Activated naive CD4-positive, alpha-beta T cell treated with anti-CD3 and anti-CD28 coated beads for 36 hours (primary cell): ENCODE results near the gene CDADC1. TPM values are rescaled to one million over a fixed set of nuclear protein-coding genes. Genes with fewer than 3 reads are reported as not detected.

Source experiments
- CTCF ChIA-PET: fragments of 350-600 bp; sonication (Branson Sonifier 250); formaldehyde crosslinking; loops from one replicate; lab custom pipeline; 2021; ENCODE audit warnings: antibody characterized with exemption; lab: Charles Lee
- DNase-seq: peaks from one replicate; pipeline ENCODE4 v3.0.0-alpha.2; 2020
- H3K27ac Mint-ChIP-seq: one replicate; pipeline ENCODE4 v1.8.0; 2021; ENCODE audit warnings: mild to moderate bottlenecking, mixed read lengths
- H3K27me3 Mint-ChIP-seq: one replicate; pipeline ENCODE4 v1.8.0; 2021; ENCODE audit warnings: low read depth, mixed read lengths
- H3K36me3 Mint-ChIP-seq: one replicate; pipeline ENCODE4 v1.8.0; 2021; ENCODE audit warnings: low read depth, mixed read lengths
- H3K4me1 Mint-ChIP-seq: one replicate; pipeline ENCODE4 v1.8.0; 2021; ENCODE audit warnings: low read depth, mixed read lengths
- H3K4me3 Mint-ChIP-seq: one replicate; pipeline ENCODE4 v1.8.0; 2021; ENCODE audit warnings: mild to moderate bottlenecking, moderate library complexity, mixed read lengths
- H3K9me3 Mint-ChIP-seq: one replicate; pipeline ENCODE4 v1.8.0; 2021; ENCODE audit warnings: mixed read lengths
- intact Hi-C: fragments of 100-400 bp; cut with micrococcal nuclease; formaldehyde crosslinking; loops from one replicate; pipeline ENCODE4 v1.15.1; 2023
- total RNA-seq, 2 experiments: library from RNA; stranded (reverse); gene quantifications; one replicate each; pipeline ENCODE4 v1.2.3, GENCODE V29; 2021

Gene CDADC1
- total RNA-seq, 2 experiments from 2014 or later = 13.2 to 14.7 TPM

DNA sequence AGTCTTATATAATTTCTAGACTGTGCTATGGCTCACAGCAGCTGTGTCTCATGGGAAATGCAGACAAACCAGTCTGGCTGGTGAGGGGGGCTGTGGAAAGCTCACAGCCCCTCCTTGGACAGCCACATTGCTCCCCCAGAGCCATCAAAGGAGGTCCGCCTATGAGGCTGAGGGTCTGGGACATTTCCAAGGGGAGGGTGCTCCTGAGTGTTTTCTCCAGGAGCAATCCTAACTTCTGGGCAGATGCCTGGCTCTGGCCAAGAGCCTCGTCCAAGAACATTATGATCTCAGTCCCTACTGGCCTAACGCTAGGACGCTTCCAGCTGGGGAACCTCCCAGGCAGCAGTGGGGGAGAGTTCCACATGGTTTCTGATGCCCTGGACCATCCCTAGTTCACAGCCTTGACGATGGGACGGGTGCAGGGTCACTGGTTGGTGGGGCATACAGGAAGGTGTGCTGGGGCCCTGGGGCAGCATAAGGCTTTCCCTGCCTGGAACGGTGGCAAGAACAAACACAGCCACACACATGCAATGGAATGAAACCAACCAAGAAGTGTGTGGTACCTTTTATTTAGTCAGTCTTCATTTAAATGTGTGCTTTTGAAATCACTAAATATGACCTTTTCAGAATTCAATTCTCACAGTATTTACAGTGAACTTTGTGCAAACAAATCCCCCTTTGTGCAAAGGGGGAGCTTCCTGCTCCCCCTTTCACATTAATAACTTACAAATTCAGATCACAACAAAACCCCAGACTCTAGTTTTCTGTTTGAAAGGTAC is 60.6 kb downstream of the CDADC1 start:
- CTCF ChIA-PET = interaction anchor here (0.7 to 2.2 kb wide), 2 partner anchors 13 to 298 kb away, joined by 3 to 6 read pairs; no protein-coding TSS in a partner anchor
- no peaks in the 10 kb centered on the region for H3K4me1 Mint-ChIP-seq
- intact Hi-C loops = no loop called here
- no peak overlapping the region for H3K4me3 Mint-ChIP-seq
- no peak overlapping the region for H3K27ac Mint-ChIP-seq
- DNase-seq = no peak
- no peaks in the 10 kb centered on the region for H3K27me3 Mint-ChIP-seq
- H3K36me3 Mint-ChIP-seq = no peaks in the 10 kb centered on the region
- H3K9me3 Mint-ChIP-seq = no peaks in the 10 kb centered on the region

DNA sequence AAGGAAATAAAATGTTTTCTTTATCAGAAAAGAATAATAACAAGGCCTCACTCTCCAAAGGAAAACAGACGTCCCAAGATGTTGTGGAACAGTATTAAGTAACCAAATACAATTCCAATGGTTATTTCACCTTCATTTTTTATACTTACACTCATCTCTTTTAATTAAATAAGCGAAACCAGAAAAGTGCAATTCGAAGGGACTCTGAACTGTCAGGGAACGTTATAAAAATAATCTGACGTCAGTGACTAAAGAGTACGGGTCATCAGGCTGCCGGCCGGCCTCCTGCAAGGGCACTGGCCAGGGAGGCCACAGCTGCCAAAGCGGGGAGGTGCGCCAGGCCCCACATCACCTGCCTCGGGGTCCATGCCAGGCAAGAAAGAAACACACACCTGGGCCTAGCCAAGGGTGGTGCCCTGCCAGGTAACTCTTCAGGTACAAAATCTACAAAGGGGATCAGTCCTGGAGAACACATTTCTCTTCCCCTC is 61.2 kb downstream of the CDADC1 start:
- no peaks in the 10 kb centered on the region for H3K4me1 Mint-ChIP-seq
- H3K9me3 Mint-ChIP-seq = no peaks in the 10 kb centered on the region
- CTCF ChIA-PET = interaction anchor here (0.7 kb wide), 1 partner anchor 12 kb away, joined by 3 read pairs; no protein-coding TSS in a partner anchor
- no peaks in the 10 kb centered on the region for H3K27me3 Mint-ChIP-seq
- H3K4me3 Mint-ChIP-seq = no peak overlapping the region
- no peak overlapping the region for H3K27ac Mint-ChIP-seq
- DNase-seq = no peak
- no peaks in the 10 kb centered on the region for H3K36me3 Mint-ChIP-seq
- intact Hi-C loops = no loop called here

DNA sequence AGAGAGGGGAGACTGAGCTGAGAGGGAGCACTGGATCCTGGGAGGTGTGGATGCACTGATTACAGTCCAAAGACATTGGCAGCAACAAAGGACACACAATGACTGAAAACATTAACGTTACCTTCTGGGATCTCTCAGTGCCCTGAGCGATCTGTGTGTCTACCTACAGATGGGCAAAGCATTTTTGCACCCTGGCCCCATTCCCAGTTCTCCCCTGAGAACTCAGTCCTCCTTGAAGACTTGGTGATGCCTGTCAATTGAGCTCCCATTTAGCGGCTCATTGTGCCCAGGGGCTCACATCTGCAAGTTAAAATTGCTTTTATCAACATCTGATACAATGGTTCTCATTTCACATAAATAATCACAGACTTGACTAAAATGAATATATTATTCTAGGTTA is 62.5 kb downstream of the CDADC1 start:
- Mint-ChIP-seq H3K9me3 (no peaks in the 10 kb centered on the region), H3K27me3 (no peaks in the 10 kb centered on the region), H3K27ac (no peak overlapping the region), H3K36me3 (no peaks in the 10 kb centered on the region), H3K4me1 (no peaks in the 10 kb centered on the region), H3K4me3 (no peak overlapping the region)
- CTCF ChIA-PET = interaction anchor here (0.7 kb wide), 1 partner anchor 305 kb away, joined by 3 read pairs; no protein-coding TSS in a partner anchor
- DNase-seq = no peak
- intact Hi-C loops = no loop called here

DNA sequence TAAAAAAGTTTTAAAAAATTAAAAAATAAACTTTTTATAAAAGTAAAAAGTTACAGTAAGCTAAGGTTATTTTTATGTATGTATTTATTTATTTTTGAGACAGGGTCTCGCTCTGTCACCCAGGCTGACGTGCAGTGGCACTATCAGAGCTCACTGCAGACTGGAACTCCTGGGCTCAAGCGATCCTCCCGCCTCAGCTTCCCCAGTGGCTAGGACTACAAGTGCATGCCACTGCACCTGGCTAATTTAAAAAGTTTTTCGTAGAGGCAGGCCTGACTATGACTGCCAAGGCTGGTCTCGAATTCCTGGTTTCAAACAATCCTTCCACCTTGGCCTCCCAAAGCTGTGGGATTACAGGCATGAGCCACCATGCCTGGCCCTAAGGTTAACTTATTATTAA is 64.1 kb downstream of the CDADC1 start:
- H3K4me1 Mint-ChIP-seq = no peaks in the 10 kb centered on the region
- CTCF ChIA-PET = interaction anchor here (0.7 to 1.6 kb wide), 3 partner anchors 11 to 295 kb away, joined by 3 to 4 read pairs (median 3); no protein-coding TSS in a partner anchor
- intact Hi-C loops = no loop called here

DNA sequence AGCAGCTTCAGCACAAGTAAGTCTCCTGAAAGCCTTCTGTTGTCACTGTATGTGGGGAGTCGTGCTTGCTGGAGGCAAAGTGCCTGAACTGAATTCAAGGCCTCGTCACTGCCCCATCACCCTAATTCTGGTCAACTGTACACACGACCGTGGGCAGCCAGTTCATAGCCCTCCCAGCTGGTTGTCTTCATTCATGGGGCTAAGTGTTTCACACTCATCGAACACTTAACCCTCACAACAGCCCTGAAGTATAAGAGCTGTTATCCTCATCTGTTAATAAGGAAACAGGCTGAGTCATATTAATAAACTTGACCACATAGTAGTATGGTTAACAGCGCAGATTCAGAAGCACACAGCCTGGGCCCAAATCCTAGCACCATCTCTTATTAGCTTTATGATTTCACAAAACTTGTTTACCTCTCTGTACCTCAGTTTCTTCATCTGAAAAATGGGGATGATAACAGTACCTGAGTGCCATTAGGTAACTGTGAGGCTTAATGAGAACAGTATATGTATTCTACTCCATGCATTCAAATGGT is 66.7 kb downstream of the CDADC1 start:
- no peak overlapping the region for H3K27ac Mint-ChIP-seq
- CTCF ChIA-PET = interaction anchor here (0.6 to 1.1 kb wide), 2 partner anchors 13 to 133 kb away, joined by 5 to 6 read pairs; no protein-coding TSS in a partner anchor
- no peaks in the 10 kb centered on the region for H3K36me3 Mint-ChIP-seq
- H3K9me3 Mint-ChIP-seq = no peaks in the 10 kb centered on the region
- intact Hi-C loops = no loop called here
- H3K4me1 Mint-ChIP-seq = no peaks in the 10 kb centered on the region
- no peak for DNase-seq
- H3K27me3 Mint-ChIP-seq = no peaks in the 10 kb centered on the region
- H3K4me3 Mint-ChIP-seq = no peak overlapping the region

More for the DNA sequence above, 64.1 kb downstream of the CDADC1 start:
- Mint-ChIP-seq H3K9me3 (no peaks in the 10 kb centered on the region), H3K27ac (no peak overlapping the region), H3K4me3 (no peak overlapping the region), H3K27me3 (no peaks in the 10 kb centered on the region), H3K36me3 (no peaks in the 10 kb centered on the region)
- no peak for DNase-seq

DNA sequence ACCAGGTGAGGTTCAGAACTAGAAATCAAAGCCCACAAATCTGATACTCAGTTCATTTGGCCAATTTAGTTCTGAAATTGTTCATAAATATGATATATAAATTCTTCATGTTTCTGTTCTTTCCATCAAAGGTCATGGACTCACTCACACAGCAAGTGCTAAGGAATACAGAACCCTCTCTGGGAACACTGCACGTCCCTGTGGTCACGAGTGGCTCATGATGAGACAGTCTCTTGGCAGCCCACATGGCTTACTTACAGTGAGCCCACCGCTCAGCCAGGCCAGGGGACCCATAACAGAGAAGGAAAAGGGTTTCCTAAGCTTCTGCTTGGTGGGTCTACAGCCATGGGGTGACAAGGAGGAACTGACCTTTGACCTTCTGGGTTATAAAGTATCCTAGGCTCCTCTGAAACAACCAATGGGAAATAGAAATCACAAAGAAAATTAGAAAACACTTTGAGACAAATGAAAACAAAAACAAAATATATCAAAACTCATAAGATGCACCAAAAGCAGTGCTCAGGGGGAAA is 67.4 kb downstream of the CDADC1 start:
- no peak overlapping the region for H3K4me3 Mint-ChIP-seq
- CTCF ChIA-PET = no interaction called here
- no peaks in the 10 kb centered on the region for H3K36me3 Mint-ChIP-seq
- no peaks in the 10 kb centered on the region for H3K9me3 Mint-ChIP-seq
- no peaks in the 10 kb centered on the region for H3K27me3 Mint-ChIP-seq
- no peak for DNase-seq
- intact Hi-C loops = no loop called here
- H3K27ac Mint-ChIP-seq = no peak overlapping the region
- no peaks in the 10 kb centered on the region for H3K4me1 Mint-ChIP-seq

DNA sequence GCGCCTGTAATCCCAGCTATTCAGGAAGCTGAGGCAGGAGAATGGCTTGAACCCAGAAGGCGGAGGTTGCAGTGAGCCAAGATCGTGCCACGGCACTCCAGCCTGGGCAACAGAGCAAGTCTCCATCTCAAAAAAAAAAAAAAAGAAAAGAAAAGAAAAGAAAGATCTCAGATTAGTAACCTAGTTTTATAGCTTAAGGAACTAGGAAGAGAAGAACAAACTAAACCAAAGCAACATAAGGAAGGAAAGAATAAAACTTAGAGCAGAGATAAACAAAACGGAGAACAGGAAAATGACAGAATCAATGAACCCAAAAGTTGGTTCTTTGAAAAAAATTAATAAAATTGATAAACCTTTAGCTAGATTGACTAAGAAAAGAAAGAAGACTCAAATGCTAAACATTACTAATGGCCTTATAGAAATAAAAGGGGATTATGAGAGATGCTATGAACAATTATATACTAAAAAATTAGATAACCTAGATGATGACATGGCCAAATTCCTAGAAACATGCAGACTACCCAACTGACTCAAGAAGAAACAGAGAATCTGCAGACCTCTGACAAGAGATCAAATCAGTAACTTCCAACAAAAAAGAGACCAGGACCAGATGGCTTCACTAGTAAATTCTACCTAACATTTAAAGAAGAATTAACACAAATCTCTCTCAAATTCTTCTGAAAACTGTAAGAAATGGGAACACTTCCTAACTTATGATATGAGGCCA is 68.2 kb downstream of the CDADC1 start:
- no peak overlapping the region for H3K4me3 Mint-ChIP-seq
- no peak for DNase-seq
- no peak overlapping the region for H3K27ac Mint-ChIP-seq
- no peaks in the 10 kb centered on the region for H3K36me3 Mint-ChIP-seq
- no peaks in the 10 kb centered on the region for H3K27me3 Mint-ChIP-seq
- H3K9me3 Mint-ChIP-seq = no peaks in the 10 kb centered on the region
- CTCF ChIA-PET = interaction anchor here (0.6 kb wide), 1 partner anchor 306 kb away, joined by 6 read pairs; no protein-coding TSS in a partner anchor
- intact Hi-C loops = no loop called here
- H3K4me1 Mint-ChIP-seq = peaks cover 4% of the 10 kb centered on the region

DNA sequence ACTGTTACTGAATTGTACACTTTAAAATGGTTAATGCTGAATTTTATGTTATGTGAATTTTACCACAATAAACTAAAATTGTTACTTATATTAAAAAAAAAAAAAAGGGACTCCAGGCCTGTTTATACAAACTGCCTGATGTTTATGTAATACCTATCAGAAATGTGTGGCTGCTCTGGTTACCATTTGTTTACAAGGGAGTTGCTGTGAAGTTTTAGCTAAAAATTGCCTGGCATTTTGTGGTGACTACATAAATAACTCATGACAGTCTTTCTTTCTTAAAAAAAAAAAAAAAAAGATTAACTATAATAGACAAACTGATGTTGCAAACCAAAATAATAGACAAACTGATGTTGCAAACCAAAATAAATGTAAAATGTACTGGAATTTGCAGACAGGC is 71.8 kb downstream of the CDADC1 start:
- Mint-ChIP-seq H3K4me1 (peaks cover 10% of the 10 kb centered on the region), H3K27ac (no peak overlapping the region), H3K9me3 (no peaks in the 10 kb centered on the region), H3K36me3 (no peaks in the 10 kb centered on the region), H3K27me3 (no peaks in the 10 kb centered on the region), H3K4me3 (no peak overlapping the region)
- no peak for DNase-seq
- intact Hi-C loops = no loop called here
- CTCF ChIA-PET = no interaction called here

DNA sequence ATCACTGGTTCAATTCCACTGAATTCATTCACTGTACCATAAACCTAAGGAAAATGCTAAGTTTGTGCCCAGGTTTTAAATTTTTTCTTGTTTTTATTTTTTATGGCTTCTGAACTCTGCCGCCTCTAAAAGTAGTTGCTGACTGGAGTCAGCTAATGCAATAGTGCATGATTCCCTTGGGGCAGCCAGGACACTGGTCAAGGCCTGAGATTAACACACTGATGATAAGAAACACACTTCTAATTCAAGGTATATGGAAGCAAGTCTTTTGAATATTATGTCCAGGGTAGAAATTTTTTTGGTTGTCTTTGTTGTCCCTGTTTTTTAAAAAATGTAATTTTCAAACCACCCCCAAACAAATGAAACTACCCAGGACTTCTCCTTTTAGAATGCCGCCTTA is 72.2 kb downstream of the CDADC1 start:
- intact Hi-C loops = no loop called here
- Mint-ChIP-seq H3K4me1 (peaks cover 10% of the 10 kb centered on the region), H3K27ac (no peak overlapping the region), H3K9me3 (no peaks in the 10 kb centered on the region), H3K36me3 (no peaks in the 10 kb centered on the region), H3K27me3 (no peaks in the 10 kb centered on the region), H3K4me3 (no peak overlapping the region)
- DNase-seq = no peak
- CTCF ChIA-PET = no interaction called here

DNA sequence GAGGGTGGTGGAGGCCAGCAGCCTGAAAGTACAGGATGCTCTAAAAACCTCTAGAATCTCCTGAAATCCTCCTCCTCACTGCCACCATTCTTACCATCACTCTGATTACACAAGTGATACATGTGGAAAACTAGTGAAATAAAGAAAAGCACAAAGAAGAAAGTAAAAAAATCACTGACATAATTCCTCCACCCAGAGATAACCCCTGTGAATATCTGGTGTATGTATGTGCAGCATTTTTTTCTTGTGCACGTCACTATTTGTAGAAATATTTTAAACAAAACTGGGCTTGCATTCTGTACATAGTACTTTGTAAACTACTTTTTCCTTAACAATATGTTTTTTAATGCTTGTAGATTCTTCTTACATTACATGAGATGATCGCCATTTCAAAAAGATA is 73.2 kb downstream of the CDADC1 start:
- Mint-ChIP-seq H3K9me3 (no peaks in the 10 kb centered on the region), H3K4me1 (peaks cover 10% of the 10 kb centered on the region), H3K36me3 (no peaks in the 10 kb centered on the region), H3K27ac (no peak overlapping the region), H3K4me3 (no peak overlapping the region), H3K27me3 (no peaks in the 10 kb centered on the region)
- no peak for DNase-seq
- intact Hi-C loops = no loop called here
- CTCF ChIA-PET = interaction anchor here (0.6 to 1.8 kb wide), 2 partner anchors 12 to 13 kb away, joined by 3 to 4 read pairs; no protein-coding TSS in a partner anchor

DNA sequence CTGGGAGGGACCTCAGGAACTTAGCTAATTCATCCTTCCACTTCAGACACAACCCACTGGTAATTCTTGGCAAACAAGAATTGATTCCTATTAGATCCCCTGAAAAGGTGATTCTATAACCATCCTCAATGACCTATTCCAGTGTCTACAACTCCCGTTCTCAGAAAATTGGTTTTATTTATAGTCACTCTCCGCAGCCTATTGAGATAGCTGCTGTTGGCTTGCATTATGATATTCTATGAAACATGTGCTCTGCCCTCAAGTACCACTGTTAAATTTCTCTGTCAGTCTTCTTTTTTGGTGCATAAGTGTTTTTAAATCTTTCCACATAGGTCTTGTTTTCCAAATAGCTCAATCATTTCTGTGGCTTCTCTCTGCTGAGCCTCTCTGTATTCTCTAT is 75.0 kb downstream of the CDADC1 start:
- CTCF ChIA-PET = interaction anchor here (0.6 kb wide), 1 partner anchor 675 kb away, joined by 7 read pairs; no protein-coding TSS in a partner anchor
- DNase-seq = no peak
- Mint-ChIP-seq H3K27me3 (no peaks in the 10 kb centered on the region), H3K4me3 (no peak overlapping the region), H3K9me3 (no peaks in the 10 kb centered on the region), H3K4me1 (peaks cover 10% of the 10 kb centered on the region), H3K27ac (no peak overlapping the region), H3K36me3 (no peaks in the 10 kb centered on the region)
- intact Hi-C loops = no loop called here

DNA sequence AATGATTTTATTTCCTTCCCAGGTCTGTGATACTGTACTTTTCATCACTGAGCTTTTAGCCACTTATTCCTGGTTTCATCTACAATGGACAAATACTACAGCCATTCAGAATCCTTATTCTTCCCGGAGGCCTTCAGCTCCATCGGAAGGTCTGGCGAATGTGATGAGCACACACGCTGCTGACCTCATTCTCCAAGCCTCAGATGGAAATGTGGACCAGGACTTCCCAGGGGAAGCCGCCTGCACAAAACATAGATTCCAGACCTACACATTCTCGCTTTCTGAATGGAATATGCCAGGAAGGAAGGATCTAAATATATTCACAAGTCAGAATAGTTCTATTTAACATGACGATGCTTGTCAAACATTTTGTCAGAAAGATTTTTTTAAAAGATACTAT is 75.6 kb downstream of the CDADC1 start:
- Mint-ChIP-seq H3K4me3 (no peak overlapping the region), H3K9me3 (no peaks in the 10 kb centered on the region), H3K36me3 (no peaks in the 10 kb centered on the region), H3K27ac (no peak overlapping the region), H3K4me1 (peaks cover 10% of the 10 kb centered on the region), H3K27me3 (no peaks in the 10 kb centered on the region)
- DNase-seq = no peak
- intact Hi-C loops = no loop called here
- CTCF ChIA-PET = interaction anchor here (0.6 kb wide), 1 partner anchor 674 kb away, joined by 7 read pairs; no protein-coding TSS in a partner anchor
